ENCODE results near the gene TRPM8.

Gene TRPM8

GRCh38 chr2:234044157-234044556, 127.0 kb downstream of the TRPM8 start:
- DNase-seq (ENCODE audit: low read depth in 2 of 3, low spot score in 2 of 3), result no peak

GRCh38 chr2:234046521-234046920, 129.3 kb downstream of the TRPM8 start:
- DNase-seq (ENCODE audit: low read depth in 2 of 3, low spot score in 2 of 3), result no peak

GRCh38 chr2:234047361-234047760, 130.2 kb downstream of the TRPM8 start:
- DNase-seq (ENCODE audit: low read depth in 2 of 3, low spot score in 2 of 3), result no peak

GRCh38 chr2:234048049-234048448, 130.9 kb downstream of the TRPM8 start:
- DNase-seq (ENCODE audit: low read depth in 2 of 3, low spot score in 2 of 3), result no peak

- no peak for DNase-seq (ENCODE audit: low read depth in 2 of 3, low spot score in 2 of 3)
Observed at GRCh38 chr2:234050455-234051135, 133.4 kb downstream of the TRPM8 start, which contains the start of gene SPP2. SPP2 (plus strand) TSS chr2:234050702; CDS start chr2:234050787, 85 bp downstream.

GRCh38 chr2:234051374-234052070, 134.3 kb downstream of the TRPM8 start:
- DNase-seq (ENCODE audit: low read depth in 2 of 3, low spot score in 2 of 3), result no peak

- no peak for DNase-seq (ENCODE audit: low read depth in 2 of 3, low spot score in 2 of 3)
Observed at GRCh38 chr2:234058881-234059280, 141.7 kb downstream of the TRPM8 start.

- no peak for DNase-seq (ENCODE audit: low read depth in 2 of 3, low spot score in 2 of 3)
Observed at GRCh38 chr2:234060236-234060635, 143.1 kb downstream of the TRPM8 start.

- no peak for DNase-seq (ENCODE audit: low read depth in 2 of 3, low spot score in 2 of 3)
Observed at GRCh38 chr2:234061624-234062257, 144.6 kb downstream of the TRPM8 start.

GRCh38 chr2:234066587-234066986, 149.4 kb downstream of the TRPM8 start:
- DNase-seq (ENCODE audit: low read depth in 2 of 3, low spot score in 2 of 3), result no peak

Measured in activated CD8-positive, alpha-beta memory T cell treated with anti-CD3 and anti-CD28 coated beads for 48 hours (primary cell).